OCI-LY7 (cell line): ENCODE data around the gene ITPA. TPM values are rescaled to one million over a fixed set of nuclear protein-coding genes. Genes with fewer than 3 reads are reported as not detected.

Source experiments
- BruUV-seq: library from RNA; stranded (reverse); fragments of 400-500 nt; replicated peaks from 2 replicates; lab custom pipeline; 2021; lab: Mats Ljungman, UMichigan
- CTCF ChIA-PET: fragments of 300-600 bp; sonication (Branson Sonifier 250); formaldehyde crosslinking; loops from one replicate; lab custom pipeline; 2022; ENCODE audit warnings: antibody characterized with exemption; ENCODE audit not compliant: unreplicated experiment; lab: Charles Lee
- POLR2A ChIA-PET: fragments of 300-600 bp; sonication (Branson Sonifier 250); formaldehyde crosslinking; loops from one replicate; lab custom pipeline; 2022; ENCODE audit warnings: antibody characterized with exemption; lab: Charles Lee
- DNase-seq: peaks from one replicate; pipeline ENCODE4 v3.0.0-alpha.2; 2015; ENCODE audit warnings: low spot score
- H2AFZ ChIP-seq: fragments of 200-600 bp; sonication (generic), shearing (Covaris generic); 2 replicates; pipeline ENCODE4 v1.6.1; 2014; ENCODE audit warnings: mild to moderate bottlenecking, antibody characterized with exemption, low read length, moderate library complexity
- H3K27ac ChIP-seq: fragments of 200-600 bp; sonication (generic); 2 replicates; pipeline ENCODE4 v1.5.1; 2014; ENCODE audit warnings: mixed run types, low read depth, mild to moderate bottlenecking, moderate library complexity, low read length, inconsistent platforms; ENCODE audit not compliant: poor library complexity, severe bottlenecking
- H3K36me3 ChIP-seq: fragments of 200-600 bp; sonication (generic); 2 replicates; pipeline ENCODE4 v1.6.1; 2014; ENCODE audit warnings: mild to moderate bottlenecking, antibody characterized with exemption, low read length, moderate library complexity, mixed read lengths; ENCODE audit not compliant: insufficient read depth
- H3K4me1 ChIP-seq: fragments of 200-600 bp; sonication (generic); 2 replicates; pipeline ENCODE4 v1.5.1; 2014; ENCODE audit warnings: mild to moderate bottlenecking, low read length; ENCODE audit not compliant: insufficient read depth, poor library complexity, severe bottlenecking
- H3K4me2 ChIP-seq: fragments of 200-600 bp; sonication (generic); 2 replicates; pipeline ENCODE4 v1.6.1; 2014; ENCODE audit warnings: mild to moderate bottlenecking, low read length
- H3K4me3 ChIP-seq: fragments of 200-600 bp; sonication (generic); 2 replicates; pipeline ENCODE4 v1.5.1; 2014; ENCODE audit warnings: mild to moderate bottlenecking, low read depth, low read length; ENCODE audit not compliant: poor library complexity, severe bottlenecking
- H3K79me2 ChIP-seq: fragments of 200-600 bp; sonication (generic); 2 replicates; pipeline ENCODE4 v1.6.1; 2016; ENCODE audit warnings: low read depth, mild to moderate bottlenecking, low read length, moderate library complexity, mixed read lengths; ENCODE audit not compliant: insufficient read depth
- H3K9me2 ChIP-seq: fragments of 200-600 bp; sonication (generic); 2 replicates; pipeline ENCODE4 v1.6.1; 2016; ENCODE audit warnings: mild to moderate bottlenecking, low read length, mixed read lengths; ENCODE audit not compliant: insufficient read depth
- H3K9me3 ChIP-seq: fragments of 200-600 bp; sonication (generic); 2 replicates; pipeline ENCODE4 v1.6.1; 2014; ENCODE audit warnings: mild to moderate bottlenecking, mixed run types, low read length, mixed read lengths
- H4K20me1 ChIP-seq: fragments of 200-600 bp; sonication (generic); 2 replicates; pipeline ENCODE4 v1.6.1; 2014; ENCODE audit warnings: mild to moderate bottlenecking, antibody characterized with exemption, low read length, moderate library complexity, mixed read lengths; ENCODE audit not compliant: insufficient read depth
- CTCF ChIP-seq: fragments of 200-600 bp; sonication (generic); conservative IDR thresholded peaks from 2 replicates; pipeline ENCODE4 v1.5.1; 2014; ENCODE audit warnings: mild to moderate bottlenecking, antibody characterized with exemption, low read length, moderate library complexity, mixed read lengths
- EZH2phosphoT487 ChIP-seq: fragments of 200-600 bp; sonication (generic); IDR thresholded peaks from 2 replicates; pipeline ENCODE4 v1.6.1; 2018; ENCODE audit warnings: low read depth, borderline replicate concordance, mild to moderate bottlenecking, mixed run types, antibody characterized with exemption, low read length, moderate library complexity, mixed read lengths
- intact Hi-C: fragments of 100-400 bp; cut with micrococcal nuclease; formaldehyde crosslinking; loops from one replicate; pipeline ENCODE4 v1.10.0; 2022; ENCODE audit not compliant: unreplicated experiment
- total RNA-seq, 2 experiments: library from RNA; depleted of rRNA in 1 of 2; stranded (reverse); fragments of >200 nt in 1 of 2; shearing (Covaris generic) in 1 of 2; gene quantifications; 2 replicates each; pipeline ENCODE4 v1.2.3, GENCODE V29; 2014 to 2022

ITPA gene
- total RNA-seq, 2 experiments from 2014 or later: 58.0 to 62.4 TPM

GRCh38 chr20:3258429-3258828 lies 49.1 kb downstream of the ITPA start:
- TF ChIP-seq EZH2phosphoT487 (no peak), CTCF (no peak)
- no TSS peak for BruUV-seq
- CTCF ChIA-PET: no interaction called here
- intact Hi-C loops: no loop called here
- Histone ChIP-seq H2AFZ (no peak overlapping the region), H3K4me1 (no peaks in the 10 kb centered on the region), H3K9me3 (no peaks in the 10 kb centered on the region), H3K9me2 (no peaks in the 10 kb centered on the region), H3K4me3 (no peak overlapping the region), H3K36me3 (no peaks in the 10 kb centered on the region), H3K4me2 (no peak overlapping the region), H4K20me1 (no peaks in the 10 kb centered on the region), H3K27ac (no peak overlapping the region), H3K79me2 (no peaks in the 10 kb centered on the region)
- POLR2A ChIA-PET: interaction anchor here (0.6 to 0.9 kb wide), 2 partner anchors 9 to 16 kb away, joined by 3 to 4 read pairs; no protein-coding TSS in a partner anchor
- no peak for DNase-seq

DNA sequence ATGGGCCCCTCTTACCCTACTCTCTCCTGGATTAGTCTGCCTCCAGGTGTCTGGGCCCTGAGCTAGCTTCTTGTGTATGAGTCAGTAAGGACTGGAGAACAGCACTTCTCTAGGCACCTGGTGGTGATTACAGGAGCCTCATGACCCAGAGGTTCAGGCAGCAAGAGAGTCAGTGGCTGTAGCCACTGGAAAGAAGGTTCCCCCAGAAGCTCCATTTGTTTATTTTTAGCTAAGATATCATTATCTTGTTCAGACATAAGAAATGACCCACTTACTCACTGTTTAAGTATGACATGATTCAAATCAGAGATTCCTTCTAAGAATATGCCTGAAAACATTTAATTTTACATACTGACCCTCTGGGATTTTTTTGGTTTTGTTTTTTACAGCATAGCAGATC lies 53.3 kb downstream of the ITPA start:
- DNase-seq: no peak
- Histone ChIP-seq H4K20me1 (no peaks in the 10 kb centered on the region), H2AFZ (no peak overlapping the region), H3K79me2 (no peaks in the 10 kb centered on the region), H3K9me2 (no peaks in the 10 kb centered on the region), H3K4me3 (no peak overlapping the region), H3K36me3 (no peaks in the 10 kb centered on the region), H3K27ac (no peak overlapping the region), H3K9me3 (no peaks in the 10 kb centered on the region), H3K4me2 (no peak overlapping the region), H3K4me1 (no peaks in the 10 kb centered on the region)
- BruUV-seq: no TSS peak
- intact Hi-C loops: no loop called here
- ChIA-PET CTCF (no interaction called here), POLR2A (interaction anchor here (0.7 kb wide), 2 partner anchors 46 to 174 kb away, joined by 3 to 9 read pairs; no protein-coding TSS in a partner anchor)
- no peak for TF ChIP-seq EZH2phosphoT487
- TF ChIP-seq CTCF: no peak

- no peak for TF ChIP-seq CTCF
- TF ChIP-seq EZH2phosphoT487: no peak
- H3K36me3 ChIP-seq: no peaks in the 10 kb centered on the region
- H3K4me3 ChIP-seq: no peak overlapping the region
- DNase-seq: no peak
- no TSS peak for BruUV-seq
- H3K79me2 ChIP-seq: no peaks in the 10 kb centered on the region
- no peak overlapping the region for H3K4me2 ChIP-seq
- CTCF ChIA-PET: no interaction called here
- H3K4me1 ChIP-seq: no peaks in the 10 kb centered on the region
- no peaks in the 10 kb centered on the region for H3K9me3 ChIP-seq
- H3K27ac ChIP-seq: no peak overlapping the region
- H2AFZ ChIP-seq: no peak overlapping the region
- H3K9me2 ChIP-seq: no peaks in the 10 kb centered on the region
- POLR2A ChIA-PET: no interaction called here
- intact Hi-C loops: no loop called here
- H4K20me1 ChIP-seq: no peaks in the 10 kb centered on the region
Observed at GRCh38 chr20:3270051-3270450, 60.8 kb downstream of the ITPA start.
